ENCODE results near the gene NKD2. TPM values are rescaled to one million over a fixed set of nuclear protein-coding genes. Genes with fewer than 3 reads are reported as not detected.

NKD2 gene
- polyA plus RNA-seq, 1 donor (not counting 4 experiments of a cell fraction or from before 2014, with no cell fraction given), result not detected

DNA sequence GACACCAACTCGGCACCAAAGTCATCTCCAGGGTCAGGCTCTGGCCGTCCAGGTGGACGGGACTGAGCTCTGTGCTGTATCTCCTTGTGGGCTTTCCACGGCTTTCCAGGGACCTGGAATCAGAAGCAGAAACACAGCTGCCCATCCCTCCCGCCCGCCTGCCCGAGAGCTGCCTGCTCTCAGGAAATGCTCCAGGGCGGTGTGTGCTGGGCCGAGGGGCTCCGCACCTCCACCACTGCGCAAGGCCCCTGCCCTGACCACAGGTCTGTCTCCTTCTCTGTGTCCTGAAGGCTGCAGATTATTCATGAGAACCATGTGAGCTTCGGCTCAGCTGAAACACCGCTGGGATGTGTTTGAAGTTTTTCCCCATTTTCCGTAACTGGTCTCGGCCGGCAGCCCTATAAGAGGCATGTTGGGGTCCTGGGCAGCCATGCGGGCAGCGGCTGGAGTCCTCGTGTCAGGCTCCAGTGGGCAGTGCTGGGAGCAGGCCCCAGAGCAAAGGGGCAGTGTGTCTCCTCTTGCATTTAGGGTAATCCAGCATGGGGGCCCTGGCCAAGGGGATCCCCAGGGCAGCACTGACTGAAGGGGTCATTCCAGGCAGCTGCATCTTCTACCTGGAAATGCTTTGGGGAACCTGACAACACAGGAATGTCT lies 22.8 kb downstream of the NKD2 start:
- Histone ChIP-seq H3K9me3 (ENCODE audit: control insufficient read depth, low read depth, low read length) (no peaks in the 10 kb centered on the region), H3K9me1 (ENCODE audit: control insufficient read depth, extremely low read depth, insufficient read depth, low read length) (no peaks in the 10 kb centered on the region), H3K36me3 (ENCODE audit: control insufficient read depth in 2 of 2, extremely low read depth in 1 of 2, insufficient read depth in 2 of 2, low read length in 2 of 2) (no peaks in the 10 kb centered on the region), H3K9ac (ENCODE audit: control insufficient read depth, extremely low read depth, insufficient read depth, low read length) (no peak overlapping the region), H3K4me1 (ENCODE audit: control insufficient read depth, extremely low read depth, insufficient read depth, low read length) (no peaks in the 10 kb centered on the region), H3K27ac (ENCODE audit: control insufficient read depth, insufficient read depth, low read length) (no peak overlapping the region), H3K27me3 (ENCODE audit: control insufficient read depth, extremely low read depth, insufficient read depth, low read length) (peaks cover 11% of the 10 kb centered on the region), H3K4me2 (ENCODE audit: control insufficient read depth, extremely low read depth, insufficient read depth, low read depth, low read length) (no peak overlapping the region), H4K20me1 (ENCODE audit: control insufficient read depth, extremely low read depth, insufficient read depth, low read length) (no peaks in the 10 kb centered on the region), H3K79me2 (ENCODE audit: control insufficient read depth, insufficient read depth, low read length) (no peaks in the 10 kb centered on the region), H2AFZ (ENCODE audit: control insufficient read depth, low read length) (no peak overlapping the region), H3K4me3 (ENCODE audit: control insufficient read depth in 2 of 3, extremely low read depth in 1 of 3, insufficient read depth in 2 of 3, low read depth in 1 of 3, low read length in 3 of 3) (no peak overlapping the region)
- FAIRE-seq, result no peak
- no peak for TF ChIP-seq EZH2 (IDR thresholded peaks at IDR 0.05; ENCODE audit: low read length)
- TF ChIP-seq, protein P1, sequence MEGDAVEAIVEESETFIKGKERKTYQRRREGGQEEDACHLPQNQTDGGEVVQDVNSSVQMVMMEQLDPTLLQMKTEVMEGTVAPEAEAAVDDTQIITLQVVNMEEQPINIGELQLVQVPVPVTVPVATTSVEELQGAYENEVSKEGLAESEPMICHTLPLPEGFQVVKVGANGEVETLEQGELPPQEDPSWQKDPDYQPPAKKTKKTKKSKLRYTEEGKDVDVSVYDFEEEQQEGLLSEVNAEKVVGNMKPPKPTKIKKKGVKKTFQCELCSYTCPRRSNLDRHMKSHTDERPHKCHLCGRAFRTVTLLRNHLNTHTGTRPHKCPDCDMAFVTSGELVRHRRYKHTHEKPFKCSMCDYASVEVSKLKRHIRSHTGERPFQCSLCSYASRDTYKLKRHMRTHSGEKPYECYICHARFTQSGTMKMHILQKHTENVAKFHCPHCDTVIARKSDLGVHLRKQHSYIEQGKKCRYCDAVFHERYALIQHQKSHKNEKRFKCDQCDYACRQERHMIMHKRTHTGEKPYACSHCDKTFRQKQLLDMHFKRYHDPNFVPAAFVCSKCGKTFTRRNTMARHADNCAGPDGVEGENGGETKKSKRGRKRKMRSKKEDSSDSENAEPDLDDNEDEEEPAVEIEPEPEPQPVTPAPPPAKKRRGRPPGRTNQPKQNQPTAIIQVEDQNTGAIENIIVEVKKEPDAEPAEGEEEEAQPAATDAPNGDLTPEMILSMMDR (optimal IDR thresholded peaks at IDR 0.05 in 1 of 3, IDR thresholded peaks at IDR 0.05 in 1 of 3, conservative IDR thresholded peaks at IDR 0.05 in 1 of 3; ENCODE audit: extremely low read depth in 1 of 3, insufficient read depth in 2 of 3, low read length in 3 of 3), result no peak
- DNase-seq (ENCODE audit: low read depth, low spot score), result no peak
- dilution Hi-C loops (cut with MboI; ENCODE audit: extremely low pct_ligation_motif_present, low sequenced_read_pairs), result no loop called here

DNA sequence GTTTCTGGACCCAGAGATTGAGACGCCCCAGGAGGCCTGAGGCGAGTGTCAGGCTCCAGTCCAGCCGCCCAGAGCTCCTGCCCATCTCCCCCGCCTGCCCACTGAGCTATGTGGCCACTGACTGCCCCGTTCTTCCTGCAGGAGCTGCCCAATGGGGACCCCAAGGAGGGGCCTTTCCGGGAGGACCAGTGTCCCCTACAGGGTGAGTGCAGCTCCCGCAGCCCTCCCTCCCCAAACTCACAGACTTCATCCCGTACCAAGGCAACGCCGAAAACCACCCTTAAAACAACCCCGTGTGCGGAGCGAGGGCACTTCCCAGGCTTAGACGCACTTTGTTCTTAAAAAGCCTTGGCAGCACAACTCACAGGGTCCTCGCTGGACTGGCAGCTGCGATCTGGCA lies 23.4 kb downstream of the NKD2 start:
- H3K4me2 ChIP-seq (ENCODE audit: control insufficient read depth, extremely low read depth, insufficient read depth, low read depth, low read length), result no peak overlapping the region
- H3K4me3 ChIP-seq (ENCODE audit: control insufficient read depth in 2 of 3, extremely low read depth in 1 of 3, insufficient read depth in 2 of 3, low read depth in 1 of 3, low read length in 3 of 3), result no peak overlapping the region
- no peak overlapping the region for H3K9ac ChIP-seq (ENCODE audit: control insufficient read depth, extremely low read depth, insufficient read depth, low read length)
- DNase-seq (ENCODE audit: low read depth, low spot score), result no peak
- H3K9me3 ChIP-seq (ENCODE audit: control insufficient read depth, low read depth, low read length), result no peaks in the 10 kb centered on the region
- no peak overlapping the region for H3K27ac ChIP-seq (ENCODE audit: control insufficient read depth, insufficient read depth, low read length)
- H3K79me2 ChIP-seq (ENCODE audit: control insufficient read depth, insufficient read depth, low read length), result no peaks in the 10 kb centered on the region
- no peak overlapping the region for H2AFZ ChIP-seq (ENCODE audit: control insufficient read depth, low read length)
- no peaks in the 10 kb centered on the region for H4K20me1 ChIP-seq (ENCODE audit: control insufficient read depth, extremely low read depth, insufficient read depth, low read length)
- FAIRE-seq, result no peak
- no peaks in the 10 kb centered on the region for H3K36me3 ChIP-seq (ENCODE audit: control insufficient read depth in 2 of 2, extremely low read depth in 1 of 2, insufficient read depth in 2 of 2, low read length in 2 of 2)
- dilution Hi-C loops (cut with MboI; ENCODE audit: extremely low pct_ligation_motif_present, low sequenced_read_pairs), result no loop called here
- H3K27me3 ChIP-seq (ENCODE audit: control insufficient read depth, extremely low read depth, insufficient read depth, low read length), result peaks cover 10% of the 10 kb centered on the region
- H3K4me1 ChIP-seq (ENCODE audit: control insufficient read depth, extremely low read depth, insufficient read depth, low read length), result no peaks in the 10 kb centered on the region
- TF ChIP-seq, protein P1 (optimal IDR thresholded peaks at IDR 0.05 in 1 of 3, IDR thresholded peaks at IDR 0.05 in 1 of 3, conservative IDR thresholded peaks at IDR 0.05 in 1 of 3; ENCODE audit: extremely low read depth in 1 of 3, insufficient read depth in 2 of 3, low read length in 3 of 3), result no peak
- no peak for TF ChIP-seq EZH2 (IDR thresholded peaks at IDR 0.05; ENCODE audit: low read length)
- no peaks in the 10 kb centered on the region for H3K9me1 ChIP-seq (ENCODE audit: control insufficient read depth, extremely low read depth, insufficient read depth, low read length)
